GM23338 (cell line): ENCODE data around the gene ABCC5. TPM values are rescaled to one million over a fixed set of nuclear protein-coding genes. Genes with fewer than 3 reads are reported as not detected.

ENCODE experiments used
- ATAC-seq: fragments of 200-7000 bp; cut with Tn5 transposase; 3 replicates; pipeline ENCODE4 v1.9.1; 2020
- DNase-seq: peaks from one replicate; pipeline ENCODE4 v3.0.0-alpha.2; 2015; ENCODE audit warnings: low spot score
- H2AFZ ChIP-seq: fragments of 200-600 bp; sonication (generic); 2 replicates; pipeline ENCODE4 v1.8.0; 2016; ENCODE audit warnings: antibody characterized with exemption, mild to moderate bottlenecking, moderate library complexity
- H3F3A ChIP-seq: fragments of 200-600 bp; sonication (generic); replicated peaks from 2 replicates; pipeline ENCODE4 v1.8.0; 2017; ENCODE audit warnings: antibody characterized with exemption, mixed run types, low read depth
- H3K27ac ChIP-seq: fragments of 200-600 bp; sonication (generic); 2 replicates; pipeline ENCODE4 v1.6.1; 2016; ENCODE audit warnings: low read depth
- H3K27me3 ChIP-seq: fragments of 200-600 bp; sonication (generic); 2 replicates; pipeline ENCODE4 v1.8.0; 2016; ENCODE audit warnings: mild to moderate bottlenecking, mixed run types, moderate library complexity; ENCODE audit not compliant: insufficient read depth
- H3K36me3 ChIP-seq: fragments of 200-600 bp; sonication (generic); 2 replicates; pipeline ENCODE4 v1.8.0; 2016; ENCODE audit warnings: mild to moderate bottlenecking; ENCODE audit not compliant: insufficient read depth
- H3K4me1 ChIP-seq: fragments of 200-600 bp; sonication (generic); 2 replicates; pipeline ENCODE4 v1.8.0; 2016; ENCODE audit warnings: mild to moderate bottlenecking, moderate library complexity; ENCODE audit not compliant: insufficient read depth
- H3K4me2 ChIP-seq: fragments of 200-600 bp; sonication (generic); 2 replicates; pipeline ENCODE4 v1.7.1; 2017; ENCODE audit warnings: mixed run types
- H3K4me3 ChIP-seq: fragments of 200-600 bp; sonication (generic); 2 replicates; pipeline ENCODE4 v1.6.1; 2016; ENCODE audit warnings: mixed run types
- H3K79me2 ChIP-seq: fragments of 200-600 bp; sonication (generic); replicated peaks from 2 replicates; pipeline ENCODE4 v1.8.0; 2017; ENCODE audit warnings: mild to moderate bottlenecking; ENCODE audit not compliant: insufficient read depth
- H3K9me2 ChIP-seq: fragments of 200-600 bp; sonication (generic); 2 replicates; pipeline ENCODE4 v1.8.0; 2017; ENCODE audit not compliant: insufficient read depth
- H4K20me1 ChIP-seq: fragments of 200-600 bp; sonication (generic); replicated peaks from 2 replicates; pipeline ENCODE4 v1.8.0; 2017; ENCODE audit warnings: mild to moderate bottlenecking; ENCODE audit not compliant: insufficient read depth
- H3K27ac Mint-ChIP-seq: 2 replicates; pipeline ENCODE4 v1.8.0; 2020; ENCODE audit warnings: inconsistent platforms, mild to moderate bottlenecking, moderate library complexity, mixed read lengths
- H3K27me3 Mint-ChIP-seq: 3 replicates; pipeline ENCODE4 v1.8.0; 2022; ENCODE audit warnings: low read depth, mild to moderate bottlenecking, moderate library complexity, mixed read lengths, inconsistent platforms; ENCODE audit not compliant: insufficient read depth, poor library complexity
- H3K36me3 Mint-ChIP-seq: 3 replicates; pipeline ENCODE4 v1.8.0; 2021; ENCODE audit warnings: low read depth, mild to moderate bottlenecking, inconsistent platforms, moderate library complexity, mixed read lengths
- H3K4me1 Mint-ChIP-seq: 3 replicates; pipeline ENCODE4 v1.8.0; 2020; ENCODE audit warnings: mild to moderate bottlenecking, inconsistent platforms, mixed read lengths
- H3K4me3 Mint-ChIP-seq: 3 replicates; pipeline ENCODE4 v1.8.0; 2021; ENCODE audit warnings: moderate library complexity, mild to moderate bottlenecking, inconsistent platforms, mixed read lengths
- H3K9me3 Mint-ChIP-seq: 3 replicates; pipeline ENCODE4 v1.8.0; 2020; ENCODE audit warnings: moderate library complexity, mild to moderate bottlenecking, inconsistent platforms, mixed read lengths
- CREB1 ChIP-seq: fragments of 250-450 bp; sonication (Bioruptor Pico); IDR thresholded peaks from 2 replicates; pipeline ENCODE4 v1.5.0; 2020; ENCODE audit warnings: low read depth, mild to moderate bottlenecking, moderate library complexity
- EZH2 ChIP-seq: fragments of 200-600 bp; sonication (generic); IDR thresholded peaks from one replicate; pipeline ENCODE4 v1.8.0; 2017; ENCODE audit warnings: antibody characterized with exemption, mild to moderate bottlenecking, low read depth; ENCODE audit not compliant: unreplicated experiment
- EZH2phosphoT487 ChIP-seq: fragments of 200-600 bp; sonication (generic); IDR thresholded peaks from one replicate; pipeline ENCODE4 v1.8.1; 2018; ENCODE audit warnings: antibody characterized with exemption; ENCODE audit not compliant: unreplicated experiment
- JUNB ChIP-seq: IDR thresholded peaks from one replicate; pipeline ENCODE4 v1.6.1; 2016; ENCODE audit warnings: antibody characterized with exemption; ENCODE audit not compliant: unreplicated experiment
- NANOG ChIP-seq: IDR thresholded peaks from 2 replicates; pipeline ENCODE4 v1.6.1; 2016; ENCODE audit warnings: antibody characterized with exemption, borderline replicate concordance
- POLR2AphosphoS5 ChIP-seq: IDR thresholded peaks from 2 replicates; pipeline ENCODE4 v1.6.1; 2016; ENCODE audit warnings: antibody characterized with exemption, low read depth
- STAT1 ChIP-seq: IDR thresholded peaks from one replicate; pipeline ENCODE4 v1.6.1; 2016; ENCODE audit warnings: antibody characterized with exemption; ENCODE audit not compliant: unreplicated experiment
- ZNF114 ChIP-seq: fragments of 250-450 bp; sonication (Bioruptor Pico); IDR thresholded peaks from 2 replicates; pipeline ENCODE4 v1.5.0; 2020; ENCODE audit warnings: mild to moderate bottlenecking, moderate library complexity
- ZNF331 ChIP-seq: fragments of 250-450 bp; sonication (Bioruptor Pico); IDR thresholded peaks from 2 replicates; pipeline ENCODE4 v1.5.0; 2020; ENCODE audit warnings: low read depth, mild to moderate bottlenecking, moderate library complexity
- polyA plus RNA-seq: library from polyadenylated mRNA; unstranded; fragments of >200 nt; fragmentation: Nextera tagmentation; extraction: Ambion mirVana; gene quantifications from 2 replicates; pipeline ENCODE4 v1.2.1, GENCODE V29; 2016
- total RNA-seq: library from RNA; depleted of rRNA; stranded (reverse); fragments of >200 nt; shearing (Covaris generic); gene quantifications from 2 replicates; pipeline ENCODE4 v1.2.3, GENCODE V29; 2014
- TF ChIP-seq, protein P1 (sequence below): IDR thresholded peaks from one replicate; pipeline ENCODE4 v1.6.1; 2018; ENCODE audit warnings: antibody characterized with exemption; ENCODE audit not compliant: unreplicated experiment
- TF ChIP-seq, protein P2 (sequence below): fragments of 250-450 bp; sonication (Bioruptor Pico); IDR thresholded peaks from 2 replicates; pipeline ENCODE4 v1.5.0; 2020; ENCODE audit warnings: mild to moderate bottlenecking, moderate library complexity
- TF ChIP-seq, protein P3 (sequence below): IDR thresholded peaks from 2 replicates; pipeline ENCODE4 v1.6.1; 2016; ENCODE audit warnings: antibody characterized with exemption
- TF ChIP-seq, protein P4 (sequence below), 2 experiments: fragments of 200-600 bp in 1 of 2; sonication (generic) in 1 of 2; conservative IDR thresholded peaks; 2 replicates each; pipeline versions ENCODE4 v1.5.1 to v1.6.1; 2016 to 2017; ENCODE audit warnings: antibody characterized with exemption in 2 of 2, low read depth in 2 of 2, mild to moderate bottlenecking in 2 of 2, moderate library complexity in 1 of 2

The ABCC5 gene
- total and polyA plus RNA-seq, 2 experiments from 2014 or later, result 14.0 to 39.9 TPM

DNA sequence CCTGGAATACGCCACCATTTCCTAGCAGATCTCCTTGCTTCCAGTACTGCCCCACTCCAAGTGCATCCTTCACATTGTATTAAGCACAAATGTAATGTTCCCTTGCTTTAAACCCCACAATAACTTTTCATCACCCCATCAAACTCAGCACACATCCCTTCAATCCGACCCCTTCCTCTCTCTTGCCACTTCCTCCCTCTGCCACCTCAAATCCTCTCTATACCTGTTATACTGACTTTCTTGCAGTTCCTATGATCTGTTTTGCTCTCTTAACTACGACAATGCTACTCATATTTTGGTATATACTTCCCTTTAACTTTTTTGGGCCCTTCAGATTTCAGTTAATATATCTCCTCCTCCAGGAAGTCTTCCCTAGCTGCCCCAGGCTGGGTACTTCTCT lies 147.1 kb downstream of the ABCC5 start:
- Mint-ChIP-seq H3K27ac (no peak overlapping the region), H3K4me1 (no peaks in the 10 kb centered on the region; the same call in 2 of the 3 replicates), H3K4me3 (no peak overlapping the region), H3K9me3 (0 out of 3 replicates have a peak, but pooled peaks cover under 1% of the 10 kb centered on the region), H3K27me3 (no peaks in the 10 kb centered on the region), H3K36me3 (peaks cover 25% of the 10 kb centered on the region)
- Histone ChIP-seq H3K4me2 (no peak overlapping the region), H3K79me2 (peaks cover 78% of the 10 kb centered on the region), H3K4me3 (no peak overlapping the region), H3K9me2 (no peaks in the 10 kb centered on the region), H4K20me1 (peaks cover 42% of the 10 kb centered on the region), H2AFZ (no peak overlapping the region), H3K4me1 (no peaks in the 10 kb centered on the region), H3K36me3 (peaks cover 10% of the 10 kb centered on the region; the same call in 1 of the 2 replicates), H3K27ac (no peak overlapping the region), H3F3A (no peaks in the 10 kb centered on the region), H3K27me3 (no peaks in the 10 kb centered on the region)
- DNase-seq (no peak), ATAC-seq (no peak)
- TF ChIP-seq EZH2phosphoT487, result no peak
- TF ChIP-seq STAT1, result no peak
- no peak for TF ChIP-seq POLR2AphosphoS5
- no peak for TF ChIP-seq ZNF331 (CRISPR knock-in tag)
- no peak for TF ChIP-seq NANOG
- no peak for TF ChIP-seq EZH2
- TF ChIP-seq, protein P1, sequence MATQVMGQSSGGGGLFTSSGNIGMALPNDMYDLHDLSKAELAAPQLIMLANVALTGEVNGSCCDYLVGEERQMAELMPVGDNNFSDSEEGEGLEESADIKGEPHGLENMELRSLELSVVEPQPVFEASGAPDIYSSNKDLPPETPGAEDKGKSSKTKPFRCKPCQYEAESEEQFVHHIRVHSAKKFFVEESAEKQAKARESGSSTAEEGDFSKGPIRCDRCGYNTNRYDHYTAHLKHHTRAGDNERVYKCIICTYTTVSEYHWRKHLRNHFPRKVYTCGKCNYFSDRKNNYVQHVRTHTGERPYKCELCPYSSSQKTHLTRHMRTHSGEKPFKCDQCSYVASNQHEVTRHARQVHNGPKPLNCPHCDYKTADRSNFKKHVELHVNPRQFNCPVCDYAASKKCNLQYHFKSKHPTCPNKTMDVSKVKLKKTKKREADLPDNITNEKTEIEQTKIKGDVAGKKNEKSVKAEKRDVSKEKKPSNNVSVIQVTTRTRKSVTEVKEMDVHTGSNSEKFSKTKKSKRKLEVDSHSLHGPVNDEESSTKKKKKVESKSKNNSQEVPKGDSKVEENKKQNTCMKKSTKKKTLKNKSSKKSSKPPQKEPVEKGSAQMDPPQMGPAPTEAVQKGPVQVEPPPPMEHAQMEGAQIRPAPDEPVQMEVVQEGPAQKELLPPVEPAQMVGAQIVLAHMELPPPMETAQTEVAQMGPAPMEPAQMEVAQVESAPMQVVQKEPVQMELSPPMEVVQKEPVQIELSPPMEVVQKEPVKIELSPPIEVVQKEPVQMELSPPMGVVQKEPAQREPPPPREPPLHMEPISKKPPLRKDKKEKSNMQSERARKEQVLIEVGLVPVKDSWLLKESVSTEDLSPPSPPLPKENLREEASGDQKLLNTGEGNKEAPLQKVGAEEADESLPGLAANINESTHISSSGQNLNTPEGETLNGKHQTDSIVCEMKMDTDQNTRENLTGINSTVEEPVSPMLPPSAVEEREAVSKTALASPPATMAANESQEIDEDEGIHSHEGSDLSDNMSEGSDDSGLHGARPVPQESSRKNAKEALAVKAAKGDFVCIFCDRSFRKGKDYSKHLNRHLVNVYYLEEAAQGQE, result no peak
- no peak for TF ChIP-seq ZNF114 (CRISPR knock-in tag)
- TF ChIP-seq, protein P2, sequence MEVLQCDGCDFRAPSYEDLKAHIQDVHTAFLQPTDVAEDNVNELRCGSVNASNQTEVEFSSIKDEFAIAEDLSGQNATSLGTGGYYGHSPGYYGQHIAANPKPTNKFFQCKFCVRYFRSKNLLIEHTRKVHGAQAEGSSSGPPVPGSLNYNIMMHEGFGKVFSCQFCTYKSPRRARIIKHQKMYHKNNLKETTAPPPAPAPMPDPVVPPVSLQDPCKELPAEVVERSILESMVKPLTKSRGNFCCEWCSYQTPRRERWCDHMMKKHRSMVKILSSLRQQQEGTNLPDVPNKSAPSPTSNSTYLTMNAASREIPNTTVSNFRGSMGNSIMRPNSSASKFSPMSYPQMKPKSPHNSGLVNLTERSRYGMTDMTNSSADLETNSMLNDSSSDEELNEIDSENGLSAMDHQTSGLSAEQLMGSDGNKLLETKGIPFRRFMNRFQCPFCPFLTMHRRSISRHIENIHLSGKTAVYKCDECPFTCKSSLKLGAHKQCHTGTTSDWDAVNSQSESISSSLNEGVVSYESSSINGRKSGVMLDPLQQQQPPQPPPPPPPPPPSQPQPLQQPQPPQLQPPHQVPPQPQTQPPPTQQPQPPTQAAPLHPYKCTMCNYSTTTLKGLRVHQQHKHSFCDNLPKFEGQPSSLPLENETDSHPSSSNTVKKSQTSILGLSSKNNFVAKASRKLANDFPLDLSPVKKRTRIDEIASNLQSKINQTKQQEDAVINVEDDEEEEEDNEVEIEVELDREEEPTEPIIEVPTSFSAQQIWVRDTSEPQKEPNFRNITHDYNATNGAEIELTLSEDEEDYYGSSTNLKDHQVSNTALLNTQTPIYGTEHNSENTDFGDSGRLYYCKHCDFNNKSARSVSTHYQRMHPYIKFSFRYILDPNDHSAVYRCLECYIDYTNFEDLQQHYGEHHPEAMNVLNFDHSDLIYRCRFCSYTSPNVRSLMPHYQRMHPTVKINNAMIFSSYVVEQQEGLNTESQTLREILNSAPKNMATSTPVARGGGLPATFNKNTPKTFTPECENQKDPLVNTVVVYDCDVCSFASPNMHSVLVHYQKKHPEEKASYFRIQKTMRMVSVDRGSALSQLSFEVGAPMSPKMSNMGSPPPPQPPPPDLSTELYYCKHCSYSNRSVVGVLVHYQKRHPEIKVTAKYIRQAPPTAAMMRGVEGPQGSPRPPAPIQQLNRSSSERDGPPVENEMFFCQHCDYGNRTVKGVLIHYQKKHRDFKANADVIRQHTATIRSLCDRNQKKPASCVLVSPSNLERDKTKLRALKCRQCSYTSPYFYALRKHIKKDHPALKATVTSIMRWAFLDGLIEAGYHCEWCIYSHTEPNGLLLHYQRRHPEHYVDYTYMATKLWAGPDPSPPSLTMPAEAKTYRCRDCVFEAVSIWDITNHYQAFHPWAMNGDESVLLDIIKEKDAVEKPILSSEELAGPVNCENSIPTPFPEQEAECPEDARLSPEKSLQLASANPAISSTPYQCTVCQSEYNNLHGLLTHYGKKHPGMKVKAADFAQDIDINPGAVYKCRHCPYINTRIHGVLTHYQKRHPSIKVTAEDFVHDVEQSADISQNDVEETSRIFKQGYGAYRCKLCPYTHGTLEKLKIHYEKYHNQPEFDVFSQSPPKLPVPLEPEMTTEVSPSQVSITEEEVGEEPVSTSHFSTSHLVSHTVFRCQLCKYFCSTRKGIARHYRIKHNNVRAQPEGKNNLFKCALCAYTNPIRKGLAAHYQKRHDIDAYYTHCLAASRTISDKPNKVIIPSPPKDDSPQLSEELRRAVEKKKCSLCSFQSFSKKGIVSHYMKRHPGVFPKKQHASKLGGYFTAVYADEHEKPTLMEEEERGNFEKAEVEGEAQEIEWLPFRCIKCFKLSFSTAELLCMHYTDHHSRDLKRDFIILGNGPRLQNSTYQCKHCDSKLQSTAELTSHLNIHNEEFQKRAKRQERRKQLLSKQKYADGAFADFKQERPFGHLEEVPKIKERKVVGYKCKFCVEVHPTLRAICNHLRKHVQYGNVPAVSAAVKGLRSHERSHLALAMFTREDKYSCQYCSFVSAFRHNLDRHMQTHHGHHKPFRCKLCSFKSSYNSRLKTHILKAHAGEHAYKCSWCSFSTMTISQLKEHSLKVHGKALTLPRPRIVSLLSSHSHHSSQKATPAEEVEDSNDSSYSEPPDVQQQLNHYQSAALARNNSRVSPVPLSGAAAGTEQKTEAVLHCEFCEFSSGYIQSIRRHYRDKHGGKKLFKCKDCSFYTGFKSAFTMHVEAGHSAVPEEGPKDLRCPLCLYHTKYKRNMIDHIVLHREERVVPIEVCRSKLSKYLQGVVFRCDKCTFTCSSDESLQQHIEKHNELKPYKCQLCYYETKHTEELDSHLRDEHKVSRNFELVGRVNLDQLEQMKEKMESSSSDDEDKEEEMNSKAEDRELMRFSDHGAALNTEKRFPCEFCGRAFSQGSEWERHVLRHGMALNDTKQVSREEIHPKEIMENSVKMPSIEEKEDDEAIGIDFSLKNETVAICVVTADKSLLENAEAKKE (CRISPR knock-in tag), result no peak
- TF ChIP-seq JUNB, result no peak
- no peak for TF ChIP-seq CREB1
- TF ChIP-seq, protein P3, sequence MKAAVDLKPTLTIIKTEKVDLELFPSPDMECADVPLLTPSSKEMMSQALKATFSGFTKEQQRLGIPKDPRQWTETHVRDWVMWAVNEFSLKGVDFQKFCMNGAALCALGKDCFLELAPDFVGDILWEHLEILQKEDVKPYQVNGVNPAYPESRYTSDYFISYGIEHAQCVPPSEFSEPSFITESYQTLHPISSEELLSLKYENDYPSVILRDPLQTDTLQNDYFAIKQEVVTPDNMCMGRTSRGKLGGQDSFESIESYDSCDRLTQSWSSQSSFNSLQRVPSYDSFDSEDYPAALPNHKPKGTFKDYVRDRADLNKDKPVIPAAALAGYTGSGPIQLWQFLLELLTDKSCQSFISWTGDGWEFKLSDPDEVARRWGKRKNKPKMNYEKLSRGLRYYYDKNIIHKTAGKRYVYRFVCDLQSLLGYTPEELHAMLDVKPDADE, result no peak
- TF ChIP-seq, protein P4, sequence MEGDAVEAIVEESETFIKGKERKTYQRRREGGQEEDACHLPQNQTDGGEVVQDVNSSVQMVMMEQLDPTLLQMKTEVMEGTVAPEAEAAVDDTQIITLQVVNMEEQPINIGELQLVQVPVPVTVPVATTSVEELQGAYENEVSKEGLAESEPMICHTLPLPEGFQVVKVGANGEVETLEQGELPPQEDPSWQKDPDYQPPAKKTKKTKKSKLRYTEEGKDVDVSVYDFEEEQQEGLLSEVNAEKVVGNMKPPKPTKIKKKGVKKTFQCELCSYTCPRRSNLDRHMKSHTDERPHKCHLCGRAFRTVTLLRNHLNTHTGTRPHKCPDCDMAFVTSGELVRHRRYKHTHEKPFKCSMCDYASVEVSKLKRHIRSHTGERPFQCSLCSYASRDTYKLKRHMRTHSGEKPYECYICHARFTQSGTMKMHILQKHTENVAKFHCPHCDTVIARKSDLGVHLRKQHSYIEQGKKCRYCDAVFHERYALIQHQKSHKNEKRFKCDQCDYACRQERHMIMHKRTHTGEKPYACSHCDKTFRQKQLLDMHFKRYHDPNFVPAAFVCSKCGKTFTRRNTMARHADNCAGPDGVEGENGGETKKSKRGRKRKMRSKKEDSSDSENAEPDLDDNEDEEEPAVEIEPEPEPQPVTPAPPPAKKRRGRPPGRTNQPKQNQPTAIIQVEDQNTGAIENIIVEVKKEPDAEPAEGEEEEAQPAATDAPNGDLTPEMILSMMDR (conservative IDR thresholded peaks at IDR 0.05; ENCODE audit: low read depth in 2 of 2), result no peak
